OCI-M2 (cell line): Measurements from ENCODE around the gene VPS8.

ENCODE experiments used
- DNase-seq: peaks from one replicate; lab custom pipeline; 2025; ENCODE audit not compliant: unreplicated experiment; lab: John Stamatoyannopoulos, UW

Gene VPS8

GRCh38 chr3:184811999-184812661 is at the start of gene VPS8:
Gene VPS8 (plus strand): TSS chr3:184812166. CDS start chr3:184824633, 12,467 bp downstream.
- DNase-seq: peak; percentile 68

GRCh38 chr3:184764191-184764590 is 47.8 kb upstream of the VPS8 start:
- DNase-seq: no peak

GRCh38 chr3:184765047-184765729 is 46.8 kb upstream of the VPS8 start:
- no peak for DNase-seq

- no peak for DNase-seq
Observed at GRCh38 chr3:184765730-184766074, 46.3 kb upstream of the VPS8 start.

- no peak for DNase-seq
Observed at GRCh38 chr3:184766555-184767261, 45.3 kb upstream of the VPS8 start.

DNA sequence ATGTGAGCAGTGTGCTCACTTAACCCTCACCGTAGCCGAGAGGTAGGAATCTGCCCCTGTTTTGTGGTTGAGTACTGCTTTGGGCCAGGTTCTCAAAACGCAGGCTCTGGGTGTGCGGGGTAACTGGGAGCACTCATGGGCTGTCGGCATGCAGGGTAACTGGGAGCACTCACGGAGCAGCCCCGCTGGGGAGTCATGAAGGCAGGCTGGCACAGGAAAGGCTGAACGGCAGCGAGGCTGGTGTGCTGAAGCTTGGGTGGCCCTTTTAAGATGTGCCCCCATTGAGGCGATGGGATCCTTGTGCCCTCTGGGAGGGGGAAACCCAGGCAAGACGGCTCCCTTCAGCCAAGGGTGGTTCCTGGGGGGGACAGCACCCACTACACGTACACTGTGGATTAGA is 44.6 kb upstream of the VPS8 start:
- DNase-seq: no peak

DNA sequence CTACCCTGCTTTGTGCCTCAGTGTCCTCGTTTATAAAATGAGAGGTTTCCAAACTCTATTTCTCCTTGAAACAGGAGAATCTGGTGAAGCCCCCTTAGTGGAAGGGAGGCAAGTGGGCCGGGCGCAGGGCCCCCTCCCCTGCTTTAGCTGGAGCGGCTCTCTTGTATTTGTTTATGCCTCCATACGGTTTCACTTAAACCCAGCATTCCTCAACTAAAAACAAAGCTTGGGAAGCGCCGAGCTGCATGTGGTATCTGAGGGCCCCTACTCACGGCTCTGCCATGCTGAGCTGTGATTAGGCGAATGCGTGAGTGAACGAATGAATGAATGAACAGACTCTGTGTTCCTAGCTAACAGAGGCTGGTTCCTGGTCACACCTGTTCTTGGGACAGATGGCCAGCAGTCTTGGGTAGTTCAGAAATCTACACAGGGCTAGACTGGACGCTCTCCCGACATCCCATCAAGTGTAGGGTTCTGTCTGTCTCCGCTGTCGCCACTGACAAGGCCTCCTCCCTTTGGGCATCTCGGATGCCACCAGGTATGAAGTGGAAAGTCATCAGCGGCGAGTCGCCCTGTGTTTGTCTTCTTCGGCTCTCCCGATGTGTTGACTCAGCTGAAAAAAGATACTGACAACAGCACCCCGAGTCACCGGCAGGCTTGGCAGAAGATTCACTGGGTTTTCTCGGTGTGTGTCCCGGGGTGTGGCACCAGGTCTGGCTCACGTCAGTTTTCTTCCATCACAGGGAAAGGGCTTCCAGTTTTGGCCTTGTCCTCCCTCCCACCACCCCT is 42.4 kb upstream of the VPS8 start:
- no peak for DNase-seq

GRCh38 chr3:184770541-184770940 is 41.4 kb upstream of the VPS8 start:
- no peak for DNase-seq

DNA sequence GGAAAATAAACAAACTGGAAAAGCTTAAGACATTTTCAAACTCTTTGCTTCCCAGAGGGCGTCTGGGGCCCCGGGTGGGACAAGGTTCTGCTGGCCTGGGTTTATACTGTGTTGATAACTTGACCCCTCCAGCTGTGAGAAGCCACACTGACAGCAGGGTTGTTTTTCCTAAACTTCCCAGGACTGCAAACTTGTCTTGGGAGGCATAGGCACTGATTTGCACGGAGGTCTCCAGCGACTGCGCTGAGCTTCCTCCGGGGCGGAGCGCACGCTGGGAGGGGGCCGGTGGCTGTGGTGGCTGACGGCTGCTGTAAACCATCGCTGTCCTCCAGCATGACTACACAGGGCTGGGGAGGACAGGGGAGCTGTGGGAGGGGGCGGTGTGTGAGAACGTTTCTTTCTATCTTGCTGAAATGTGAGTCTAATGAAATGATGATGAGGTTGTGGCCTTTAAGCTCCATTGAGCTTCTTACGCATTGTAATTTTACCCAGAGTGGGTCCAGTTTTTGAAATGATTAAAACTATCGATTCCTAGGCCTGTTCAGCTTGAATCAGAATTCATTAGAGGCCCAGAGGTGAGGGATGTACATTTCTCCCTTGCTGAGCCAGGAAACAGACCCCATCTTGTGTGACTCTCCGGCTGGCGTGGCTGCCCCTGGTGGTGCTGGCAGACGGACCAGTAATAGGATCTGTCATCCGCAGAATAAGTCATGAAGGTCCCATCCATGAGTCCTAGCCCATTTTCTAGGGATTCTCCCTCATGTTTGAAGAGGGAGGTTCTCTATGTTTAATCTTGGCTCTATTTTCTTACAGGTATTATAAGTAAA is 40.5 kb upstream of the VPS8 start:
- DNase-seq: no peak

DNA sequence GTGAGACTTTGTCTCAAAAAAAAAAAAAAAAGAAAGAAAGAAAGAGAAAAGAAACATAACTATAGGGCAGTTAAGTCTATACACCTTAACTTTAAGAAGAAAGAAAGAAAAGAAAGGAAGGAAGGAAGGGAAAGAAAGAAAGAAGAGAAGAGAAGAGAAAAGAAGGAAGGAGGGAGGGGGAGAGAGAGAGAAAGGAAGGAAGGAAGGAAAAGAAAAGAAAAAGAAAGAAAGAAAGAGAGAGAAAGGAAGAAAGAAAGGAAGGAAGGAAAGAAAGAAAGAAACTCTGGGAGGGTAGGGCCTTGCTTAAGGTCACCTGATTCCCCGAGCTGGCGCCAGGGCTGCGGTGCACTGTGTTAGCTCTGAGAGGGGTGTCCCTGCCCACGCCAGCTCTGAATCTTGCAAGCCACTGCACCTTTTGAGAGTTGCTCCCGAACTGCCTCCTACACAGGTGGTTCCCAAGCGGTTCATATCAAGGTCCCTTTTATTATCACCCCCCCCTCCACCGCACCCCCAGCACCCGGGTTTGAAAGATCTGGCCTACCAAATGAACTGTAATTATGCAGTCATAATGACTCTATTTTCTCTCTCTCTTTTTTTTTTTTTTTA is 39.2 kb upstream of the VPS8 start:
- no peak for DNase-seq

GRCh38 chr3:184773283-184774186 is 38.4 kb upstream of the VPS8 start:
- DNase-seq: no peak

- no peak for DNase-seq
Observed at GRCh38 chr3:184776916-184777315, 35.0 kb upstream of the VPS8 start.

- DNase-seq: no peak
Observed at GRCh38 chr3:184777566-184778356, 34.2 kb upstream of the VPS8 start.

GRCh38 chr3:184778426-184779332 is 33.3 kb upstream of the VPS8 start:
- no peak for DNase-seq

DNA sequence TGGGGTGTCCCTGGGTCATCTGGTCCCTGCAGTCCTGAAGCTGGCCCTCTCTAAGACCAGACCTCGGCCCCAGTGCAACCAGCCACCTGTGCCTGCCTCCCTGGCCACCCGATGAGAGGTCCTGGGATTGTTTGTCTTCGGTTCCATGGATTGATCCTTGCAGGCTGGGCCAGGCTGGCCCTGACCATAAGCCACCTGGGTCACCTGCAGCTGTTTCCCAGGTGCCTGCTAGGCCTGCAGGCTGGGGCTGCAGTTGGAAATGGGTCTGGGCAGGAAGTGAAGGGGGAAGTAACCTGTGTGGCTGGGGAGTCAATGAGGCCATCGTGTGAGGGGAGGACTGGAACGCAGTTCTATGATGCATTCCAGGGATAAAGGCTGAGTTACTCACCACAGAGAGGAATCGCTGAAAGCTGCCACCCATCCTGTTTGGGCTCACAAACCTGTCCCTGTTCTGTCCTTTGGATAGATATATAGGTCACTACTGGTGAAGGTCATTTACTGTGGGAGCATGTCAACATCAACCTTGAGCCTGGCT is 30.9 kb upstream of the VPS8 start:
- no peak for DNase-seq

DNA sequence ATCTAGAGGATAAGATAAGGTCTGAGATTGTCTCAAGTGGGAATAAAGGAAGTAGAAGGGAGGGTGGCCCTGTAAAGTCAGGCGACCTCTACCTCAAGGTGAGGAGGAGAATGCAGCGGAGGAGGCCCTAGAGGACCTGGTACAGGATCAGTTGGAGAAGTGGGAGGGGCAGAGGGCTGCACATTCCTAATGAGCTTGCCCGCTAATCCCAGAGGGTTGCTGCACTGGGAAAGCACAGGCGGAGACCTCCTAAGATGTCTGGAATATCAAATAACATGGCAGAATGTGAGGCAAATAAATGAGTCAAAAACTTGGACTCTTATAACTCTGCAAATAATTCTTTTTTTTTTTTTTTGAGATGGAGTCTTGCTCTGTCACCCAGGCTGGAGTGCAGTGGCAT is 30.2 kb upstream of the VPS8 start:
- DNase-seq: no peak

- DNase-seq: no peak
Observed at GRCh38 chr3:184783319-184783718, 28.6 kb upstream of the VPS8 start.
